Activated T-helper 1 cell treated with anti-CD3 and anti-CD28 coated beads, Interleukin-12 subunit alpha, Interleukin-12 subunit beta, Interleukin-2, Interleukin-4 antibody, amounts not matched to agents 30 ng/mL and 10 ng/mL and 1 ng/mL, durations not matched to agents 14 hours and 24 hours and 36 hours (primary cell): ENCODE results near the gene PSMD12. TPM values are rescaled to one million over a fixed set of nuclear protein-coding genes. Genes with fewer than 3 reads are reported as not detected.

ENCODE experiments used
- DNase-seq: peaks from one replicate; pipeline ENCODE4 v3.0.0; 2021; ENCODE audit warnings: low spot score
- H3K27ac Mint-ChIP-seq: one replicate; pipeline ENCODE4 v1.8.0; 2021; ENCODE audit warnings: mild to moderate bottlenecking, mixed read lengths
- H3K27me3 Mint-ChIP-seq: one replicate; pipeline ENCODE4 v1.8.0; 2022; ENCODE audit warnings: mild to moderate bottlenecking, moderate library complexity, mixed read lengths; ENCODE audit not compliant: insufficient read depth
- H3K36me3 Mint-ChIP-seq: one replicate; pipeline ENCODE4 v1.8.0; 2021; ENCODE audit warnings: low read depth, mixed read lengths
- H3K4me1 Mint-ChIP-seq: one replicate; pipeline ENCODE4 v1.8.0; 2021; ENCODE audit warnings: low read depth, mixed read lengths
- H3K4me3 Mint-ChIP-seq: one replicate; pipeline ENCODE4 v1.8.0; 2021; ENCODE audit warnings: mild to moderate bottlenecking, moderate library complexity, mixed read lengths
- H3K9me3 Mint-ChIP-seq: one replicate; pipeline ENCODE4 v1.8.0; 2021; ENCODE audit warnings: mixed read lengths
- intact Hi-C: fragments of 100-400 bp; cut with micrococcal nuclease; formaldehyde crosslinking; loops from one replicate; pipeline ENCODE4 v1.15.1; 2024
- total RNA-seq: library from RNA; stranded (reverse); gene quantifications from 2 replicates; pipeline ENCODE4 v1.2.3, GENCODE V29; 2022

Gene PSMD12
- total RNA-seq, 1 donor from 2014 or later: 87.4 TPM

GRCh38 chr17:67378454-67379250, 12.3 kb upstream of the PSMD12 start:
- Mint-ChIP-seq H3K27me3 (peaks cover 2% of the 10 kb centered on the region), H3K27ac (peak overlapping the region; percentile 87), H3K36me3 (peaks cover 1% of the 10 kb centered on the region), H3K9me3 (no peaks in the 10 kb centered on the region), H3K4me1 (peaks cover 35% of the 10 kb centered on the region), H3K4me3 (peak overlapping the region; percentile 92)
- intact Hi-C loops: loop anchor here (1.0 to 5.0 kb wide), 8 partner anchors 9 to 1949 kb away; partner anchors contain the start of genes ABCA5 and NOL11
- peak; percentile 77 for DNase-seq

GRCh38 chr17:67377488-67378453, 11.4 kb upstream of the PSMD12 start:
- Mint-ChIP-seq H3K4me3 (peak overlapping the region; percentile 88), H3K27ac (peak overlapping the region; percentile 84), H3K36me3 (peaks cover 1% of the 10 kb centered on the region), H3K9me3 (no peaks in the 10 kb centered on the region), H3K27me3 (peaks cover 2% of the 10 kb centered on the region), H3K4me1 (peaks cover 35% of the 10 kb centered on the region)
- DNase-seq: peak; percentile 46
- intact Hi-C loops: loop anchor here (1.0 to 5.0 kb wide), 5 partner anchors 13 to 1950 kb away; partner anchors contain the start of gene ABCA5

- Mint-ChIP-seq H3K9me3 (no peaks in the 10 kb centered on the region), H3K27ac (peak within 1 kb of the TSS; percentile 84), H3K4me1 (peaks cover 33% of the 10 kb centered on the region), H3K4me3 (peak within 1 kb of the TSS; percentile 88), H3K36me3 (peaks cover 1% of the 10 kb centered on the region), H3K27me3 (peaks cover 2% of the 10 kb centered on the region)
- peak; percentile 81 for DNase-seq
- intact Hi-C loops: loop anchor here (5.0 kb wide), 1 partner anchor 1950 kb away; the partner anchor contains the start of gene ABCA5
Measured at GRCh38 chr17:67376737-67377487, 10.5 kb upstream of the PSMD12 start, which contains the start of gene PITPNC1. Gene PITPNC1, plus strand, starts transcription at chr17:67377281.

GRCh38 chr17:67376415-67376736, 10.0 kb upstream of the PSMD12 start:
- peaks cover 29% of the 10 kb centered on the region for H3K4me1 Mint-ChIP-seq
- no peak for DNase-seq
- H3K27ac Mint-ChIP-seq: peak overlapping the region; percentile 82
- H3K36me3 Mint-ChIP-seq: peaks cover 1% of the 10 kb centered on the region
- H3K27me3 Mint-ChIP-seq: peaks cover 2% of the 10 kb centered on the region
- H3K4me3 Mint-ChIP-seq: peak overlapping the region; percentile 85
- no peaks in the 10 kb centered on the region for H3K9me3 Mint-ChIP-seq
- intact Hi-C loops: loop anchor here (5.0 kb wide), 1 partner anchor 1951 kb away; the partner anchor contains the start of gene ABCA5

- intact Hi-C loops: loop anchor here (5.0 kb wide), 1 partner anchor 1952 kb away; the partner anchor contains the start of gene ABCA5
- peaks cover 1% of the 10 kb centered on the region for H3K36me3 Mint-ChIP-seq
- H3K9me3 Mint-ChIP-seq: no peaks in the 10 kb centered on the region
- DNase-seq: no peak
- H3K27me3 Mint-ChIP-seq: peaks cover 2% of the 10 kb centered on the region
- peak overlapping the region; percentile 4 for H3K4me3 Mint-ChIP-seq
- H3K4me1 Mint-ChIP-seq: peaks cover 29% of the 10 kb centered on the region
- no peak overlapping the region for H3K27ac Mint-ChIP-seq
Measured at GRCh38 chr17:67375716-67376115, 9.3 kb upstream of the PSMD12 start.

- Mint-ChIP-seq H3K4me1 (peaks cover 29% of the 10 kb centered on the region), H3K9me3 (no peaks in the 10 kb centered on the region), H3K27me3 (peaks cover 2% of the 10 kb centered on the region), H3K27ac (no peak overlapping the region), H3K36me3 (peaks cover 1% of the 10 kb centered on the region), H3K4me3 (peak overlapping the region; percentile 58)
- no peak for DNase-seq
- intact Hi-C loops: loop anchor here (5.0 kb wide), 1 partner anchor 1952 kb away; the partner anchor contains the start of gene ABCA5
Measured at GRCh38 chr17:67375054-67375427, 8.7 kb upstream of the PSMD12 start.

GRCh38 chr17:67374329-67375053, 8.1 kb upstream of the PSMD12 start:
- no peaks in the 10 kb centered on the region for H3K9me3 Mint-ChIP-seq
- H3K4me3 Mint-ChIP-seq: peak overlapping the region; percentile 58
- peaks cover 29% of the 10 kb centered on the region for H3K4me1 Mint-ChIP-seq
- no peak overlapping the region for H3K27ac Mint-ChIP-seq
- H3K36me3 Mint-ChIP-seq: no peaks in the 10 kb centered on the region
- intact Hi-C loops: loop anchor here (1.0 to 5.0 kb wide), 5 partner anchors 8 to 1953 kb away; partner anchors contain the start of genes ABCA5 and PSMD12
- H3K27me3 Mint-ChIP-seq: peaks cover 2% of the 10 kb centered on the region
- DNase-seq: peak; percentile 79

GRCh38 chr17:67372751-67373150, 6.4 kb upstream of the PSMD12 start:
- H3K27me3 Mint-ChIP-seq: peaks cover 2% of the 10 kb centered on the region
- no peak overlapping the region for H3K27ac Mint-ChIP-seq
- intact Hi-C loops: no loop called here
- no peak for DNase-seq
- H3K4me3 Mint-ChIP-seq: no peak overlapping the region
- H3K36me3 Mint-ChIP-seq: no peaks in the 10 kb centered on the region
- peaks cover 23% of the 10 kb centered on the region for H3K4me1 Mint-ChIP-seq
- H3K9me3 Mint-ChIP-seq: no peaks in the 10 kb centered on the region

- H3K36me3 Mint-ChIP-seq: peaks cover 6% of the 10 kb centered on the region
- H3K27me3 Mint-ChIP-seq: peaks cover under 1% of the 10 kb centered on the region
- DNase-seq: no peak
- H3K4me1 Mint-ChIP-seq: peaks cover 29% of the 10 kb centered on the region
- no peak overlapping the region for H3K4me3 Mint-ChIP-seq
- no peaks in the 10 kb centered on the region for H3K9me3 Mint-ChIP-seq
- intact Hi-C loops: loop anchor here (10.0 kb wide), 1 partner anchor 815 kb away; no protein-coding TSS in a partner anchor
- H3K27ac Mint-ChIP-seq: no peak overlapping the region
Measured at GRCh38 chr17:67369676-67370075, 3.3 kb upstream of the PSMD12 start.

- H3K36me3 Mint-ChIP-seq: peaks cover 25% of the 10 kb centered on the region
- H3K9me3 Mint-ChIP-seq: no peaks in the 10 kb centered on the region
- no peaks in the 10 kb centered on the region for H3K27me3 Mint-ChIP-seq
- intact Hi-C loops: loop anchor here (1.0 to 10.0 kb wide), 8 partner anchors 7 to 819 kb away; partner anchors contain the start of genes BPTF, HELZ and NOL11
- H3K4me3 Mint-ChIP-seq: peak overlapping the region; percentile 96
- H3K4me1 Mint-ChIP-seq: peaks cover 59% of the 10 kb centered on the region
- peak overlapping the region; percentile 94 for H3K27ac Mint-ChIP-seq
- DNase-seq: no peak
Measured at GRCh38 chr17:67365738-67366192, 612 bp downstream of the PSMD12 start.
